ENCODE data around the gene MPND. TPM values are rescaled to one million over a fixed set of nuclear protein-coding genes. Genes with fewer than 3 reads are reported as not detected.
A peak's percentile ranks its signal among the peaks of the same experiment; 100 is the strongest.

MPND gene
- total RNA-seq, 1 donor from 2014 or later, result 5.7 TPM

DNA sequence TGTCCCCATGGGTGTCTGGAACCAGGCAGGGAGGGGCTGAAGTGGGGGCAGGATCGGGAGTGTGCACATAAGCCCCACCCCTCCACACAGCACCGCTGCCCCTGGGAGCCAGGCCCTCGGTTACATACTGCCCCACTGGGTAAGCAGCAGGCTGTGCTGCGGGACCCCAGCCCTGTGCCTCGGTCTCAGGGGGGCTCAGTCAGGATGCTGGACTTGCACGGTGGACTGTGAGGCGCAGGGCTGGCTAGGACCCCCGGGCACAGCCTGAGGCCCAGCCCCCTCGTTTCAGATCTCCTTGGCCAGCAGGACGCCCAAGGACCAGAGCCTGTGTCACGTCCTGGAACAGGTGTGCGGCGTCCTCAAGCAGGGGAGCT lies 16.3 kb downstream of the MPND start:
- Histone ChIP-seq H3K27me3 (ENCODE audit: control insufficient read depth in 3 of 3, insufficient read depth in 3 of 3, low read length in 3 of 3) (no peaks in the 10 kb centered on the region), H3K4me3 (ENCODE audit: low read length in 3 of 3) (no peak overlapping the region), H3K36me3 (ENCODE audit: control insufficient read depth in 3 of 3, insufficient read depth in 3 of 3, low read length in 3 of 3) (peaks cover 28 to 35% (median 33%) of the 10 kb centered on the region in 3 donors), H3K27ac (ENCODE audit: low read depth, low read length) (no peak overlapping the region), H3K4me1 (ENCODE audit: control insufficient read depth in 3 of 3, insufficient read depth in 3 of 3, low read length in 3 of 3) (no peaks in the 10 kb centered on the region), H3K9ac (ENCODE audit: low read depth in 1 of 3, low read length in 3 of 3) (no peak overlapping the region), H3K9me3 (ENCODE audit: control insufficient read depth in 3 of 3, low read length in 3 of 3) (no peaks in the 10 kb centered on the region)

DNA sequence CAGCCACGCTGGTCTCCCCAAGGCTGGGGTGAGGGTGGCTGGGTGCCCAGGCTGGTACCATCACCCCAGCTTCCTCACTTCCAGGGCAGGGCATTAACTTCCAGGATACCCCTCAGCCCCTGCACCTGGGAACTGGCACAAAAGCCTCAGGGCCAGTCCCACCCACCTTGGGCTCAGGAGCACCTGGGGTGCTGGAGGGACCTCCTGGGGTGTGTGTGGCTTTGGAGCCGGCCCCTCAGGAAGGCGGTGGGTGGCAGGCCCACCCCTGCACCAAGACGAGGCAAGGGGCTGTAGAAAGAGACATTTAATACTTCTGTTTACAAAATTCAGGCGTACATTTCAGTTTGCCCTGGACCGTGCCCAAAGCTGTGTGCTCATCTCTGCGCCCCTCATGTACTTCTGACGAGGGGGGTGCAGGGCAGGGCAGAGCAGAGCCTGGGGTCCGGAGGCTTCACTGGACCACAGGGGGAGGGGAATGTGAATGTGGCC lies 16.8 kb downstream of the MPND start:
- Histone ChIP-seq H3K27ac (ENCODE audit: low read depth, low read length) (no peak overlapping the region), H3K36me3 (ENCODE audit: control insufficient read depth in 3 of 3, insufficient read depth in 3 of 3, low read length in 3 of 3) (peaks cover 29 to 37% (median 35%) of the 10 kb centered on the region in 3 donors)

GRCh38 chr19:4360641-4361151 lies 17.3 kb downstream of the MPND start:
- no peaks in the 10 kb centered on the region for H3K4me1 ChIP-seq (ENCODE audit: control insufficient read depth in 3 of 3, insufficient read depth in 3 of 3, low read length in 3 of 3)
- H3K9me3 ChIP-seq (ENCODE audit: control insufficient read depth in 3 of 3, low read length in 3 of 3), result no peaks in the 10 kb centered on the region
- no peak overlapping the region for H3K4me3 ChIP-seq (ENCODE audit: low read length in 3 of 3)
- H3K27ac ChIP-seq (ENCODE audit: low read depth, low read length), result no peak overlapping the region
- H3K36me3 ChIP-seq (ENCODE audit: control insufficient read depth in 3 of 3, insufficient read depth in 3 of 3, low read length in 3 of 3), result peaks cover 34 to 43% (median 40%) of the 10 kb centered on the region in 3 donors
- no peaks in the 10 kb centered on the region for H3K27me3 ChIP-seq (ENCODE audit: control insufficient read depth in 3 of 3, insufficient read depth in 3 of 3, low read length in 3 of 3)
- no peak overlapping the region for H3K9ac ChIP-seq (ENCODE audit: low read depth in 1 of 3, low read length in 3 of 3)

More for the DNA sequence above, 16.8 kb downstream of the MPND start:
- Histone ChIP-seq H3K4me1 (ENCODE audit: control insufficient read depth in 3 of 3, insufficient read depth in 3 of 3, low read length in 3 of 3) (no peaks in the 10 kb centered on the region), H3K4me3 (ENCODE audit: low read length in 3 of 3) (no peak overlapping the region), H3K9me3 (ENCODE audit: control insufficient read depth in 3 of 3, low read length in 3 of 3) (no peaks in the 10 kb centered on the region), H3K27me3 (ENCODE audit: control insufficient read depth in 3 of 3, insufficient read depth in 3 of 3, low read length in 3 of 3) (no peaks in the 10 kb centered on the region), H3K9ac (ENCODE audit: low read depth in 1 of 3, low read length in 3 of 3) (no peak overlapping the region)

- H3K27me3 ChIP-seq (ENCODE audit: control insufficient read depth in 3 of 3, insufficient read depth in 3 of 3, low read length in 3 of 3), result no peaks in the 10 kb centered on the region
- no peak overlapping the region for H3K27ac ChIP-seq (ENCODE audit: low read depth, low read length)
- peaks cover 41 to 50% (median 47%) of the 10 kb centered on the region in 3 donors for H3K36me3 ChIP-seq (ENCODE audit: control insufficient read depth in 3 of 3, insufficient read depth in 3 of 3, low read length in 3 of 3)
- H3K9ac ChIP-seq (ENCODE audit: low read depth in 1 of 3, low read length in 3 of 3), result no peak overlapping the region
- no peak overlapping the region for H3K4me3 ChIP-seq (ENCODE audit: low read length in 3 of 3)
- no peaks in the 10 kb centered on the region for H3K4me1 ChIP-seq (ENCODE audit: control insufficient read depth in 3 of 3, insufficient read depth in 3 of 3, low read length in 3 of 3)
- H3K9me3 ChIP-seq (ENCODE audit: control insufficient read depth in 3 of 3, low read length in 3 of 3), result no peaks in the 10 kb centered on the region
Measured at GRCh38 chr19:4361152-4362046, 18.0 kb downstream of the MPND start.

DNA sequence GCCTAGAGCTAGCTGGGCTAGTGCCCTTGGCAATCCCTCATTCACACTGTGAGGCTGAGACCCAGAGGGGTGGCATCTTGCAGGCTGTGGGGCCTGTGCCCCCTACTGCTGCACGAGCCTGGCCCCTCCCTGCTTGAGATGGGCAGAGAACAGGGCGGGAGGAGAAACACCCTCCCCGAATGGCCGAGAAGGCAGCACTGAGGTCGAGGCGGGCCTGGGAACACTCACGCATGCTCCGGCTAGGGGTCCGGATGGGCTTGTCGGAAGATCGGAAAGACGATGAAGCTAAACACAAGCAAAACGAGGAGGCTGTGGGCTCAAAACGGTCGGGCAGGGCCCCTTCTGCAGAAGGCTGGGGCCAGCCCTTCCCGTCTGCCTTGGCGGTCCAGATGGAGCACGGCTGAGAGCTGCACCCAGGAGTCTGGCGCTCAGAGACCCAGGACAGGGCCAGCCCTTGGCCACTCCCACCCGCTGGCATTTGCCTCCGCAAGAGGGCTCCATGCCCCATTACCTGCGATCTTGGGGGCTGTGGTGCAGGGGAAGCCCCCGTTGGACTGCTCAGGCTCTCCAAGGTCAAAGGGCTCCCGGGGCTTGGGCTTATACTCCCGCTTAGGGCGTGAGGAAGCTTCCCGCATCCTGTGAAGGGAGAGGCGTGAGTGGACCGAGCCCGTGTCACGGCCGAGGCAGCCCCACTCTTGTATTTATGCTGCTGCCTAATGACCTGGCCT lies 18.9 kb downstream of the MPND start:
- H3K9me3 ChIP-seq (ENCODE audit: control insufficient read depth in 3 of 3, low read length in 3 of 3), result no peaks in the 10 kb centered on the region
- H3K9ac ChIP-seq (ENCODE audit: low read depth in 1 of 3, low read length in 3 of 3), result no peak overlapping the region
- no peak overlapping the region for H3K27ac ChIP-seq (ENCODE audit: low read depth, low read length)
- no peaks in the 10 kb centered on the region for H3K27me3 ChIP-seq (ENCODE audit: control insufficient read depth in 3 of 3, insufficient read depth in 3 of 3, low read length in 3 of 3)
- H3K4me3 ChIP-seq (ENCODE audit: low read length in 3 of 3), result no peak overlapping the region
- peaks cover 2 to 6% (median 2%) of the 10 kb centered on the region in 3 donors for H3K4me1 ChIP-seq (ENCODE audit: control insufficient read depth in 3 of 3, insufficient read depth in 3 of 3, low read length in 3 of 3)
- H3K36me3 ChIP-seq (ENCODE audit: control insufficient read depth in 3 of 3, insufficient read depth in 3 of 3, low read length in 3 of 3), result peaks cover 44 to 51% (median 47%) of the 10 kb centered on the region in 3 donors

DNA sequence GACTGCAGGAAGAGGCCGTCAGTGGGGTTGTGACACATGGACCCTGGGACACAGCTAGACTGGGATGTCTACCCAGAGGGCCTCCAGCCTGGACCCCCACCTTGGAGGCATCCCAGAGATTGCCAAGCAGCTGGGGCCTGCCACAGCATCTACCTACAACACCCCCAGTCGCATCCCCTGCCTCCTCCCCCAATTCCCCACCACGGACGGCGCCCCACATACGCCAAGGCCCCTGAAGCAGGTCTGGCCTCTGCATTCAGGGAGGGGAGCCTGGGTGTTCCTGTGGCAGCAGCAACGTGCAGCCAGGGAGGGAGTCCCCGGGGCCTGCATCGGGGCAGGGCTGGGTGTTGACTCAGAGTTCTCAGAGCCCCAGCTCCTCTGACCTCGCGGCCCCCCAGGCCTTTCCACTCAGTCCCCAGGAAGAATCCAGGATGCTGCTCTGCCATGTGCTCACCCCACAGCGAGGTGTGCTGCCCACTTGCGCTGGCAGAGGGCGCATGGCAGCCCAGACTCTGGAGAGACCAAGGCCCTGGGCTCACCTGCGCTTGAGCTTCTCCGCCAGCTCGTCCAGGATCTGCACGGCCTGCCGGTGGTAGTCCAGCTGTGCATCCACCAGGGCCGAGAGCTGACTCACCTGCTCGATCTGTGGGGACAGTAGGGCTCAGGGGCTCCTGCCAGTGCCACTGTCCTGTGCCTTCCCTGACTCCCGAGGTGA lies 19.6 kb downstream of the MPND start:
- Histone ChIP-seq H3K4me1 (ENCODE audit: control insufficient read depth in 3 of 3, insufficient read depth in 3 of 3, low read length in 3 of 3) (peaks cover 9 to 13% (median 10%) of the 10 kb centered on the region in 3 donors), H3K4me3 (ENCODE audit: low read length in 3 of 3) (no peak overlapping the region), H3K27ac (ENCODE audit: low read depth, low read length) (no peak overlapping the region), H3K27me3 (ENCODE audit: control insufficient read depth in 3 of 3, insufficient read depth in 3 of 3, low read length in 3 of 3) (no peaks in the 10 kb centered on the region), H3K9me3 (ENCODE audit: control insufficient read depth in 3 of 3, low read length in 3 of 3) (no peaks in the 10 kb centered on the region), H3K9ac (ENCODE audit: low read depth in 1 of 3, low read length in 3 of 3) (no peak overlapping the region), H3K36me3 (ENCODE audit: control insufficient read depth in 3 of 3, insufficient read depth in 3 of 3, low read length in 3 of 3) (peaks cover 44 to 51% (median 47%) of the 10 kb centered on the region in 3 donors)

DNA sequence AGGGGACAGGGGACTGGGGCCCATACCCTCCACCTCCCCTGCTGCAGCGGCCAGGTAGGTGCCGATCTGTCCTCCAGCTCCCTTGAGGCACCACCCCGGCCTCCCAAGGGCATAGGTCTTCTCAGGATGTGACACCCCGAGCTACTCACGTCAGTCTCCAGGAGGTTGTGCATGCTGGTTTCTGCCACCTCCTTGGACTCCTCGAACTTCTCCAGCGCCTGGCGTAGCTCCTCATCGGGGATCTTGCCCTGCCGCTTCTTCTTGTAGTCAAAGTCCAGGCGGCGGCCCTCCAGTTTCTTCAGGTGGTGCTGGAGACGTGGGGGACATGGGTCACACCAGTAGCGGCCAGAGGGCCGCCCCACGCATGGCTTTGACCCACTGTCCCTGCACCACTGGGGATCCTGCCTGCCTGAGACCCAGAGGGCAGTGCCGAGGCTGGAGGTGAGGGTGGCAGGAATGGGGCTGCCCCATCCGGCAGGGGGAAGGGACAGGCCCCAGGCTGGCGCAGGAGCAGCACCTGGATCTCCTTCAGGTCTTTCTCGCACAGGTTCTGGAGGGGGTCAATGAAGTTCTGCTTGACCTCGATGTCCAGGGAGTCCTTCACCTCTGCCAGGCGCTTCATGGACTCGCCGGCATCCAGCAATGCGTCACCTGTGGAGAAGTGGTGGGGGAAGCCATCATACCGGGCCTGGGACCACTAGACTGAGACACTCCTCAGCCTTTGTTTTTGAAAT lies 20.4 kb downstream of the MPND start:
- Histone ChIP-seq H3K9me3 (ENCODE audit: control insufficient read depth in 3 of 3, low read length in 3 of 3) (no peaks in the 10 kb centered on the region), H3K4me3 (ENCODE audit: low read length in 3 of 3) (no peak overlapping the region), H3K27ac (ENCODE audit: low read depth, low read length) (no peak overlapping the region), H3K9ac (ENCODE audit: low read depth in 1 of 3, low read length in 3 of 3) (no peak overlapping the region), H3K36me3 (ENCODE audit: control insufficient read depth in 3 of 3, insufficient read depth in 3 of 3, low read length in 3 of 3) (peaks cover 43 to 51% (median 47%) of the 10 kb centered on the region in 3 donors), H3K27me3 (ENCODE audit: control insufficient read depth in 3 of 3, insufficient read depth in 3 of 3, low read length in 3 of 3) (no peaks in the 10 kb centered on the region), H3K4me1 (ENCODE audit: control insufficient read depth in 3 of 3, insufficient read depth in 3 of 3, low read length in 3 of 3) (peaks cover 16 to 20% (median 16%) of the 10 kb centered on the region in 3 donors)

DNA sequence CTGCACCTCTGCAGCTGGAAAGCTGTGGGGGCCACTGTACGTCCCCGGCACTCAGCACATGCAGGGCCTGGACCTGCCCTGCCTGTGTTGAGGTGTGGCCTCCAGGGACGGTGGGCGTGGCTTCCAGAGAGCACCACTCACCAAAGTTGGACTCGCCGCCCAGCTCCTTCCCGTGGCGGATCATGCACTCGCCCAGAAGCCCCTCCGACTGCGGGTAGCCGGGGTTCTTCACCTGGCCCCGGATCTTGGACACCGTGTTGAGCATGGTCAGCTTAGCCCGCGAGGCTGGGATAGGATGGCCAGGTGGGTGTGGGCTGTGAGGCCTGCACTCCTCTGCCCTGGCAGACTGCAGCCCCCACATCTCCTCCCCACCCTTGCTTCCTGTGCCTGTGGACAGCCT lies 22.0 kb downstream of the MPND start:
- no peak overlapping the region for H3K27ac ChIP-seq (ENCODE audit: low read depth, low read length)
- peaks cover 33 to 46% (median 40%) of the 10 kb centered on the region in 3 donors for H3K36me3 ChIP-seq (ENCODE audit: control insufficient read depth in 3 of 3, insufficient read depth in 3 of 3, low read length in 3 of 3)
- H3K4me1 ChIP-seq (ENCODE audit: control insufficient read depth in 3 of 3, insufficient read depth in 3 of 3, low read length in 3 of 3), result peaks cover 31 to 36% (median 32%) of the 10 kb centered on the region in 3 donors
- H3K9me3 ChIP-seq (ENCODE audit: control insufficient read depth in 3 of 3, low read length in 3 of 3), result no peaks in the 10 kb centered on the region
- no peaks in the 10 kb centered on the region for H3K27me3 ChIP-seq (ENCODE audit: control insufficient read depth in 3 of 3, insufficient read depth in 3 of 3, low read length in 3 of 3)
- H3K4me3 ChIP-seq (ENCODE audit: low read length in 3 of 3), result no peak overlapping the region
- H3K9ac ChIP-seq (ENCODE audit: low read depth in 1 of 3, low read length in 3 of 3), result peak overlapping the region in 1 of 3 donors; percentile 16

Measured in skeletal muscle tissue (tissue), 4 donors.